Kidney (tissue), 14 donors: ENCODE measurements around the gene ADARB2. TPM values are rescaled to one million over a fixed set of nuclear protein-coding genes. Genes with fewer than 3 reads are reported as not detected.

ENCODE experiments used
- DNase-seq, 5 donors: peaks; one replicate each; pipeline ENCODE4 v3.0.0-alpha.2; 2013 to 2020
- FAIRE-seq: peaks from 2 replicates; lab custom pipeline; 2012; peaks lifted over from hg19 to GRCh38; lab: Jason Lieb, UNC
- H3K27ac ChIP-seq, 2 donors: one replicate each; pipeline ENCODE4 v1.7.0; 2013; ENCODE audit warnings: low read depth in 2 of 2, low read length in 2 of 2, inconsistent platforms in 1 of 2
- H3K27me3 ChIP-seq: one replicate; pipeline ENCODE4 v1.7.1; 2013; ENCODE audit warnings: low read length, inconsistent platforms; ENCODE audit not compliant: control insufficient read depth, insufficient read depth
- H3K36me3 ChIP-seq, 3 donors: one replicate each; pipeline versions ENCODE4 v1.7.0 to v1.7.1; 2013; ENCODE audit warnings: low read length in 3 of 3, control low read depth in 1 of 3, inconsistent platforms in 1 of 3; ENCODE audit not compliant: insufficient read depth in 3 of 3, control insufficient read depth in 2 of 3
- H3K4me1 ChIP-seq, 3 donors: one replicate each; pipeline versions ENCODE4 v1.7.0 to v1.7.1; 2013; ENCODE audit warnings: low read length in 3 of 3, inconsistent platforms in 1 of 3, low read depth in 1 of 3; ENCODE audit not compliant: control insufficient read depth in 2 of 3, insufficient read depth in 2 of 3
- H3K4me3 ChIP-seq, 3 donors: one replicate each; pipeline versions ENCODE4 v1.7.0 to v1.8.1; 2013; ENCODE audit warnings: low read length in 3 of 3, control low read depth in 1 of 3, inconsistent platforms in 1 of 3
- H3K9ac ChIP-seq, 3 donors: one replicate each; pipeline versions ENCODE4 v1.7.0 to v1.7.1; 2013; ENCODE audit warnings: low read length in 3 of 3, control low read depth in 1 of 3, inconsistent platforms in 1 of 3
- H3K9me3 ChIP-seq, 3 donors: one replicate each; pipeline versions ENCODE4 v1.7.0 to v1.7.1; 2013; ENCODE audit warnings: low read length in 3 of 3, control low read depth in 1 of 3, inconsistent platforms in 1 of 3; ENCODE audit not compliant: control insufficient read depth in 2 of 3, insufficient read depth in 1 of 3
- CTCF ChIP-seq: IDR thresholded peaks from 3 replicates; pipeline ENCODE4 v1.5.1; 2012; ENCODE audit warnings: mild to moderate bottlenecking, moderate library complexity, borderline replicate concordance; ENCODE audit not compliant: insufficient read depth; ENCODE audit errors: extremely low read depth
- intact Hi-C: fragments of 100-400 bp; cut with DNase I; formaldehyde crosslinking; loops from one replicate; pipeline ENCODE4 v1.11.1; 2022
- polyA plus RNA-seq: library from polyadenylated mRNA; stranded (reverse); fragments of 350-450 nt; fragmentation: Illumina TruSeq; extraction: RNeasy Lipid Tissue Mini Kit (QIAGEN cat#74804); gene quantifications from one replicate; pipeline ENCODE4 v1.2.3, GENCODE V29; 2014; ENCODE audit warnings: low read depth, low replicate concordance; ENCODE audit not compliant: insufficient read depth
- total RNA-seq: library from RNA; stranded (reverse); fragmentation: NEBNext Ultra II Directional; extraction: Animal tissue kit (Norgen Biotek cat#: 25700); gene quantifications from one replicate; pipeline ENCODE4 v1.2.1, GENCODE V29; 2021
- donor health status: control.
- donor health status: control.
- donor health status: control.
- donor health status: control.
- donor health status: control.
- donor health status: DM: yes; HTN: yes; CAD: no.
- donor health status: Normal renal cell carcinoma (clear cell type).

The ADARB2 gene
- total and polyA plus RNA-seq, 2 donors from 2014 or later = 1.0 to 1.3 TPM

GRCh38 chr10:1536341-1536740 lies 201.0 kb downstream of the ADARB2 start:
- Histone ChIP-seq H3K9me3 (no peaks in the 10 kb centered on the region), H3K9ac (no peak overlapping the region), H3K36me3 (no peaks in the 10 kb centered on the region), H3K27ac (no peak overlapping the region), H3K27me3 (no peaks in the 10 kb centered on the region), H3K4me3 (no peak overlapping the region), H3K4me1 (no peaks in the 10 kb centered on the region)
- no peak for TF ChIP-seq CTCF
- intact Hi-C loops = no loop called here
- DNase-seq (peak in 1 of 5 donors; percentile 28), FAIRE-seq (no peak)

GRCh38 chr10:1535301-1535965 lies 201.9 kb downstream of the ADARB2 start:
- Histone ChIP-seq H3K27ac (no peak overlapping the region), H3K9me3 (no peaks in the 10 kb centered on the region), H3K27me3 (no peaks in the 10 kb centered on the region), H3K9ac (no peak overlapping the region), H3K4me1 (no peaks in the 10 kb centered on the region), H3K36me3 (no peaks in the 10 kb centered on the region), H3K4me3 (no peak overlapping the region)
- peak in 1 of 5 donors; percentile 46 for DNase-seq
- intact Hi-C loops = no loop called here
- no peak for FAIRE-seq
- TF ChIP-seq CTCF = no peak

GRCh38 chr10:1534820-1535219 lies 202.5 kb downstream of the ADARB2 start:
- Histone ChIP-seq H3K9me3 (no peaks in the 10 kb centered on the region), H3K36me3 (no peaks in the 10 kb centered on the region), H3K9ac (no peak overlapping the region), H3K27ac (no peak overlapping the region), H3K4me3 (no peak overlapping the region), H3K27me3 (no peaks in the 10 kb centered on the region), H3K4me1 (no peaks in the 10 kb centered on the region)
- intact Hi-C loops = no loop called here
- DNase-seq (peak in 1 of 5 donors; percentile 51), FAIRE-seq (no peak)
- no peak for TF ChIP-seq CTCF
